Esophagus muscularis mucosa (tissue), 4 donors: Measurements from ENCODE around the gene TRIM52. TPM values are rescaled to one million over a fixed set of nuclear protein-coding genes. Genes with fewer than 3 reads are reported as not detected.
A peak's percentile ranks its signal among the peaks of the same experiment; 100 is the strongest.

Experiments used
- DNase-seq: peaks from one replicate; pipeline ENCODE4 v3.0.0-alpha.2; 2017; ENCODE audit errors: extremely low spot score
- H3K27ac ChIP-seq, 4 donors: fragments of 200-600 bp; sonication (generic); replicated peaks in 1 of 4; 1 replicate in 3 of 4; 2 replicates in 1 of 4; pipeline ENCODE4 v1.5.1; 2016 to 2019; ENCODE audit warnings: mild to moderate bottlenecking in 1 of 4
- H3K27me3 ChIP-seq, 4 donors: fragments of 200-600 bp; sonication (generic); one replicate each; pipeline versions ENCODE4 v1.5.1 to v1.6.0; 2016 to 2019
- H3K36me3 ChIP-seq, 4 donors: fragments of 200-600 bp; sonication (generic); one replicate each; pipeline ENCODE4 v1.5.1; 2016 to 2019
- H3K4me1 ChIP-seq, 4 donors: fragments of 200-600 bp; sonication (generic); one replicate each; pipeline ENCODE4 v1.5.1; 2016 to 2019
- H3K4me3 ChIP-seq, 4 donors: fragments of 200-600 bp; sonication (generic); 1 replicate in 2 of 4; 2 replicates in 2 of 4; pipeline ENCODE4 v1.5.1; 2016 to 2019; ENCODE audit warnings: mild to moderate bottlenecking in 4 of 4, moderate library complexity in 1 of 4
- H3K9me3 ChIP-seq, 4 donors: fragments of 200-600 bp; sonication (generic); 1 replicate in 3 of 4; 2 replicates in 1 of 4; pipeline ENCODE4 v1.5.1; 2016 to 2019
- CTCF ChIP-seq, 3 experiments: fragments of 200-600 bp in 2 of 3; fragments of 450-650 bp in 1 of 3; sonication (generic) in 2 of 3; IDR thresholded peaks; one replicate each; pipeline ENCODE4 v1.5.1; 2017 to 2019; ENCODE audit warnings: antibody characterized with exemption in 3 of 3, mild to moderate bottlenecking in 2 of 3, moderate library complexity in 1 of 3
- EP300 ChIP-seq: sonication (generic); formaldehyde crosslinking; IDR thresholded peaks from one replicate; pipeline ENCODE4 v1.6.1; 2017; ENCODE audit warnings: antibody characterized with exemption
- POLR2A ChIP-seq: fragments of 450-650 bp; IDR thresholded peaks from one replicate; pipeline ENCODE4 v1.6.1; 2017; ENCODE audit warnings: antibody characterized with exemption, moderate library complexity, mild to moderate bottlenecking, low read depth
- POLR2AphosphoS5 ChIP-seq, 2 donors: sonication (generic); formaldehyde crosslinking; IDR thresholded peaks; one replicate each; pipeline ENCODE4 v1.6.1; 2017; ENCODE audit warnings: antibody characterized with exemption in 2 of 2
- WGBS: methylation state at CpG from one replicate; pipeline ENCODE4 v1.1.5; 2018; 5-methylcytosine and 5-hydroxymethylcytosine counted together
- intact Hi-C: fragments of 100-400 bp; cut with DNase I; formaldehyde crosslinking; loops from one replicate; pipeline ENCODE4 v1.15.1; 2023
- total RNA-seq, 4 donors: library from RNA; depleted of rRNA; stranded (reverse); fragments of >200 nt; gene quantifications; one replicate each; pipeline versions ENCODE4 v1.1.0 to v1.2.1, GENCODE V29; 2016

Gene TRIM52
- total RNA-seq, 4 donors from 2014 or later = 10.3 to 21.9 (median 18.4) TPM

GRCh38 chr5:181221792-181222629 lies 38.9 kb downstream of the TRIM52 start:
- Histone ChIP-seq H3K36me3 (peaks cover 1 to 3% (median 3%) of the 10 kb centered on the region in 4 donors), H3K4me1 (peaks cover 20 to 50% (median 46%) of the 10 kb centered on the region in 4 donors), H3K9me3 (no peaks in the 10 kb centered on the region), H3K27me3 (no peaks in the 10 kb centered on the region), H3K4me3 (peak overlapping the region; percentile 72 to 83 (median 74)), H3K27ac (peak overlapping the region; percentile 92 to 95 (median 94))
- peak; percentile 100 for DNase-seq
- intact Hi-C loops = loop anchor here (1.0 to 5.0 kb wide), 2 partner anchors 33 to 40 kb away; partner anchors contain the start of gene TRIM52
- WGBS = 10% methylated on average over 30 of the region's 50 CpGs
- TF ChIP-seq EP300 (no peak), POLR2AphosphoS5 (IDR thresholded peaks at IDR 0.05) (peak; percentile 20 to 83), POLR2A (peak; percentile 15)

- Histone ChIP-seq H3K9me3 (no peaks in the 10 kb centered on the region), H3K36me3 (no peaks in the 10 kb centered on the region), H3K4me3 (peak overlapping the region; percentile 72 to 83 (median 74)), H3K27me3 (no peaks in the 10 kb centered on the region), H3K4me1 (peaks cover 23 to 58% (median 54%) of the 10 kb centered on the region in 4 donors), H3K27ac (peak overlapping the region in 3 of 4 donors; percentile 92 to 95 (median 93))
- WGBS = 67% methylated on average over 26 of the region's 27 CpGs
- no peak for DNase-seq
- intact Hi-C loops = loop anchor here (5.0 kb wide), 1 partner anchor 41 kb away; the partner anchor contains the start of gene TRIM52
- no peak for TF ChIP-seq EP300
- no peak for TF ChIP-seq POLR2AphosphoS5 (IDR thresholded peaks at IDR 0.05)
- TF ChIP-seq CTCF (IDR thresholded peaks at IDR 0.05) = no peak
- no peak for TF ChIP-seq POLR2A
These were observed 39.7 kb downstream of the TRIM52 start for GRCh38 chr5:181221105-181221791.

GRCh38 chr5:181220178-181220515 lies 40.8 kb downstream of the TRIM52 start:
- no peak for DNase-seq
- H3K27me3 ChIP-seq = no peaks in the 10 kb centered on the region
- WGBS = 93% methylated on average over 10 of the region's 10 CpGs
- no peaks in the 10 kb centered on the region for H3K36me3 ChIP-seq
- TF ChIP-seq EP300 (no peak), POLR2AphosphoS5 (IDR thresholded peaks at IDR 0.05) (no peak), POLR2A (no peak), CTCF (IDR thresholded peaks at IDR 0.05) (no peak)
- intact Hi-C loops = loop anchor here (5.0 kb wide), 1 partner anchor 42 kb away; the partner anchor contains the start of gene TRIM52
- H3K4me1 ChIP-seq = peaks cover 26 to 58% (median 52%) of the 10 kb centered on the region in 4 donors
- no peak overlapping the region for H3K4me3 ChIP-seq
- no peaks in the 10 kb centered on the region for H3K9me3 ChIP-seq
- no peak overlapping the region for H3K27ac ChIP-seq

GRCh38 chr5:181219262-181220177 lies 41.4 kb downstream of the TRIM52 start:
- intact Hi-C loops = loop anchor here (5.0 kb wide), 1 partner anchor 43 kb away; the partner anchor contains the start of gene TRIM52
- no peak for DNase-seq
- no peaks in the 10 kb centered on the region for H3K9me3 ChIP-seq
- no peaks in the 10 kb centered on the region for H3K27me3 ChIP-seq
- TF ChIP-seq POLR2A (no peak), EP300 (no peak), CTCF (IDR thresholded peaks at IDR 0.05) (no peak), POLR2AphosphoS5 (IDR thresholded peaks at IDR 0.05) (no peak)
- WGBS = 66% methylated on average over 42 of the region's 49 CpGs
- peaks cover 21 to 51% (median 45%) of the 10 kb centered on the region in 4 donors for H3K4me1 ChIP-seq
- H3K36me3 ChIP-seq = no peaks in the 10 kb centered on the region
- H3K27ac ChIP-seq = no peak overlapping the region
- no peak overlapping the region for H3K4me3 ChIP-seq
